Measurements from ENCODE around the gene FGD2.

- no peak for TF ChIP-seq POLR2A (IDR thresholded peaks at IDR 0.05; ENCODE audit: low read length)
- TF ChIP-seq GATA1 (IDR thresholded peaks at IDR 0.05; ENCODE audit: low read depth, low read length): no peak
Observed at GRCh38 chr6:37056112-37056403, 50.6 kb downstream of the FGD2 start.
